ENCODE measurements around the gene GPHN.
A peak's percentile ranks its signal among the peaks of the same experiment; 100 is the strongest.

GPHN gene

DNA sequence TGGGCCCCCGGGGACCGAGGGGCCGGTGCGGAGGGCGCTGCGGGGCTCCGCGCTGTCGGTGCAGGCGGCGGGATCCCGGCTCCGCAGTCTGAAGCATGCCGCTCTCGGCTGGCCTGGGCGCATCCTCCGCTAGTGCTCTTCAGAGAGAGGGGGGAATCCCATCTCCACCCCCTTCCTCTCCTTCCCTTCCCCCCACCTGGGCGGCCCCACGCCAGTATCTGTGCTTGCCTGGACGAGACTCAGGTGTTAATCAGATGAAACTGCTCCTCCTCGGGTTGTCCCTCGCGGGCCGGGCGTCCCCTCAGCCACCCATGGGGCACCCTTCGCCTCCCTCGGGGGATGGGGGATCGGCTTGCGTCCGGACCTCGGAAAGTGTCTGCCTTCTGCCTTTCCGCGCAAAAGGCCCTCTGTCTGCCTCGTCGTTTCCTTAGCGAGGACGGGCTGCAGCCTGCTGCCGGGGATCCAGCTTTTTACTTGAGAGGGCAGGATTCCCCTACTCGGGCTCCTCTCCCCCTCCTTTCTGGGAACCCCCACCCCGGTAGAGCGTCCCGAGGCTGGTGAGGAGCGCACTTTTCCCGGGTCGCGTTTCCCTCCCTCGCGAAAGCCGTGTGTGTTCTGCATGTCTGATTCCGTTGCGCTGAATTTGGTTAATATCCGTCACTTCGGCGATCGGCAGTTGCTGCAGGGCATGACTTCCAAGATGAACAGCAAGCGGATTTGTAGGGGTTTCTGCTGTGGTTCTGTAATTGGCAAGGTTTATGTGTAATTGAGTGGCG, 1.1 kb downstream of the GPHN start:
- TF ChIP-seq MAX (IDR thresholded peaks at IDR 0.05) (peak; percentile 54; the same call in 1 of the 2 replicates), TAF1 (IDR thresholded peaks at IDR 0.05; ENCODE audit: low read depth) (no peak)
- TF ChIP-seq, protein P1, sequence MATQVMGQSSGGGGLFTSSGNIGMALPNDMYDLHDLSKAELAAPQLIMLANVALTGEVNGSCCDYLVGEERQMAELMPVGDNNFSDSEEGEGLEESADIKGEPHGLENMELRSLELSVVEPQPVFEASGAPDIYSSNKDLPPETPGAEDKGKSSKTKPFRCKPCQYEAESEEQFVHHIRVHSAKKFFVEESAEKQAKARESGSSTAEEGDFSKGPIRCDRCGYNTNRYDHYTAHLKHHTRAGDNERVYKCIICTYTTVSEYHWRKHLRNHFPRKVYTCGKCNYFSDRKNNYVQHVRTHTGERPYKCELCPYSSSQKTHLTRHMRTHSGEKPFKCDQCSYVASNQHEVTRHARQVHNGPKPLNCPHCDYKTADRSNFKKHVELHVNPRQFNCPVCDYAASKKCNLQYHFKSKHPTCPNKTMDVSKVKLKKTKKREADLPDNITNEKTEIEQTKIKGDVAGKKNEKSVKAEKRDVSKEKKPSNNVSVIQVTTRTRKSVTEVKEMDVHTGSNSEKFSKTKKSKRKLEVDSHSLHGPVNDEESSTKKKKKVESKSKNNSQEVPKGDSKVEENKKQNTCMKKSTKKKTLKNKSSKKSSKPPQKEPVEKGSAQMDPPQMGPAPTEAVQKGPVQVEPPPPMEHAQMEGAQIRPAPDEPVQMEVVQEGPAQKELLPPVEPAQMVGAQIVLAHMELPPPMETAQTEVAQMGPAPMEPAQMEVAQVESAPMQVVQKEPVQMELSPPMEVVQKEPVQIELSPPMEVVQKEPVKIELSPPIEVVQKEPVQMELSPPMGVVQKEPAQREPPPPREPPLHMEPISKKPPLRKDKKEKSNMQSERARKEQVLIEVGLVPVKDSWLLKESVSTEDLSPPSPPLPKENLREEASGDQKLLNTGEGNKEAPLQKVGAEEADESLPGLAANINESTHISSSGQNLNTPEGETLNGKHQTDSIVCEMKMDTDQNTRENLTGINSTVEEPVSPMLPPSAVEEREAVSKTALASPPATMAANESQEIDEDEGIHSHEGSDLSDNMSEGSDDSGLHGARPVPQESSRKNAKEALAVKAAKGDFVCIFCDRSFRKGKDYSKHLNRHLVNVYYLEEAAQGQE (IDR thresholded peaks at IDR 0.05; ENCODE audit: low read depth): no peak

DNA sequence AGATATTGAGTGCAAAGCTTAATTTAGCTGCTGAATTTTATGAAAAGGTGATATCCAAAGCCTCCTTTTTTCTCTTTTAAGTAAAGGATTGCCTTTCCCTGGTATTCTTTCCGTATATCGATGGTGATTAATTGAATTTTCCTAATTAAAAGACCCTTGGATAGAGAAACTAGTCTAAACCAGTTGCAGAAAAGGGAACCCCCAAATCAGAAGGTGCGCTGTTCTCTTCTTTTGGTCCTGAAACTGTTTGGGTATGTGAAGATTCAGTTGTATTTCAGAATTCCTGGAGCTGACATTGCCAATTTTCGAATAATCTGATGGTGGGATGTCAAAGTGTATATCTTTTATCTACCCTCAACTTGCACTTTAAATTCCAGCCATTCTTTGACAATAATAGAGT, 1.9 kb downstream of the GPHN start:
- TF ChIP-seq, protein P1 (IDR thresholded peaks at IDR 0.05; ENCODE audit: low read depth): peak; percentile 71
- TF ChIP-seq, protein P2, sequence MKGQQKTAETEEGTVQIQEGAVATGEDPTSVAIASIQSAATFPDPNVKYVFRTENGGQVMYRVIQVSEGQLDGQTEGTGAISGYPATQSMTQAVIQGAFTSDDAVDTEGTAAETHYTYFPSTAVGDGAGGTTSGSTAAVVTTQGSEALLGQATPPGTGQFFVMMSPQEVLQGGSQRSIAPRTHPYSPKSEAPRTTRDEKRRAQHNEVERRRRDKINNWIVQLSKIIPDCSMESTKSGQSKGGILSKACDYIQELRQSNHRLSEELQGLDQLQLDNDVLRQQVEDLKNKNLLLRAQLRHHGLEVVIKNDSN (IDR thresholded peaks at IDR 0.05): no peak

- TF ChIP-seq MAX (IDR thresholded peaks at IDR 0.05) (no peak), YY1 (IDR thresholded peaks at IDR 0.05; ENCODE audit: low read depth) (no peak), TCF12 (IDR thresholded peaks at IDR 0.05; ENCODE audit: low read depth) (no peak), CREB1 (IDR thresholded peaks at IDR 0.05; ENCODE audit: low read depth) (no peak), FOXM1 (IDR thresholded peaks at IDR 0.05; ENCODE audit: borderline replicate concordance, low read depth) (no peak), ZBTB7A (IDR thresholded peaks at IDR 0.05; ENCODE audit: low read depth) (no peak), CEBPB (IDR thresholded peaks at IDR 0.05) (no peak)
- TF ChIP-seq, protein P2 (IDR thresholded peaks at IDR 0.05): no peak
- TF ChIP-seq, protein P1 (IDR thresholded peaks at IDR 0.05; ENCODE audit: low read depth): no peak
These were observed 3.9 kb downstream of the GPHN start for GRCh38 chr14:66511849-66512248.

DNA sequence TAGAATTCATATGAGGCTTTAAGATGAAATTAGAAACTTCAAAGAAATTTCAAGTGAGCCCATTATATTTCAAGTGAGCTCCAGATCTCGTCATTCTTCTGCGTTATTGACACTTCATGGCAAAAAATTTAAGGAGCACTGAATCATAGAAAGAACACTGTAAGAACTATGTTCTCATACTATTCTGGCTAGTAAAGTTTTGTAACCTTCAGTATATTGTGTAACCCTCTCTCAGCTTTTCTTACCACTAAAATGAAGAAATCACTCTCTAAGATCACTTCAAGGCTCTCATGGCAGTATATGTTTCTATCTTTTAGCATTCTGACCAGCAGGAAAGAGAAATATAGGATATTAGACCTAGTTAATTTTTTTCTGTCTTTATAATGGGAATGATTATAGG, 6.3 kb downstream of the GPHN start:
- TF ChIP-seq EGR1 (IDR thresholded peaks at IDR 0.05) (no peak), EP300 (IDR thresholded peaks at IDR 0.05; ENCODE audit: borderline replicate concordance) (no peak), YY1 (IDR thresholded peaks at IDR 0.05; ENCODE audit: low read depth) (no peak), CEBPB (IDR thresholded peaks at IDR 0.05) (no peak)

GRCh38 chr14:66530526-66530925, 22.6 kb downstream of the GPHN start:
- TF ChIP-seq, protein P2 (IDR thresholded peaks at IDR 0.05): no peak
- no peak for TF ChIP-seq TAF1 (IDR thresholded peaks at IDR 0.05; ENCODE audit: low read depth)

DNA sequence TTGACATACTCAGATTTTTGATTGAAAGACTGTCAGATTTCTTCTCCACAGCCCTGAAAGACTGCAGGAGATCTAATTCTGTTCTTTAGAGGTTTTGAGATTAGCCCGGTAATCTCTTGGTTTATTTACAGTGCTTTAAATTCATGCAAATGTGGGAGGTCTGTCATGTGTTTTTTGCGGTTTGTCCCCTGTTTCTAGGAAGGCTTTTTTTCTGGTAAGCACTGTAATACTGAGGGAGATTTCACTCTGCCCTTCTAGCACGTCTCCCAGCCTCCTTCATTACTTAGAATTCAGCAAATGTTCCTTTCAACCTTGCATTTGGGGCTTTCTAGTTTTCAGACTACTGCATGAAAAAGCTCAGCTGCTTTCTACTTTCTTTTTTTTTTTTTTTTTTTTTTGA, 31.1 kb downstream of the GPHN start:
- TF ChIP-seq TAF1 (IDR thresholded peaks at IDR 0.05; ENCODE audit: low read depth) (no peak), ZBTB7A (IDR thresholded peaks at IDR 0.05; ENCODE audit: low read depth) (no peak), TCF12 (IDR thresholded peaks at IDR 0.05; ENCODE audit: low read depth) (no peak), EGR1 (IDR thresholded peaks at IDR 0.05) (no peak), YY1 (IDR thresholded peaks at IDR 0.05; ENCODE audit: low read depth) (no peak), TEAD4 (IDR thresholded peaks at IDR 0.05) (no peak), CREB1 (IDR thresholded peaks at IDR 0.05; ENCODE audit: low read depth) (no peak), FOXM1 (IDR thresholded peaks at IDR 0.05; ENCODE audit: borderline replicate concordance, low read depth) (no peak), NFIC (IDR thresholded peaks at IDR 0.05) (no peak), EP300 (IDR thresholded peaks at IDR 0.05; ENCODE audit: borderline replicate concordance) (no peak), RAD21 (IDR thresholded peaks at IDR 0.05; ENCODE audit: low read depth) (no peak), CEBPB (IDR thresholded peaks at IDR 0.05) (no peak), MAX (IDR thresholded peaks at IDR 0.05) (no peak)
- TF ChIP-seq, protein P2 (IDR thresholded peaks at IDR 0.05): no peak
- TF ChIP-seq, protein P1 (IDR thresholded peaks at IDR 0.05; ENCODE audit: low read depth): no peak

Data from Ishikawa (cell line).